Kidney tubule cell (primary cell): ENCODE data around the gene PARD3.
"Not testable (repeated sequence)": the region's sequence is repeated elsewhere in the genome, so short reads cannot be mapped to it uniquely, and the experiment has no call there.

Source experiments
- DNase-seq: peaks from one replicate; pipeline ENCODE4 v3.0.0-alpha.2; 2018; ENCODE audit warnings: low spot score

The PARD3 gene

DNA sequence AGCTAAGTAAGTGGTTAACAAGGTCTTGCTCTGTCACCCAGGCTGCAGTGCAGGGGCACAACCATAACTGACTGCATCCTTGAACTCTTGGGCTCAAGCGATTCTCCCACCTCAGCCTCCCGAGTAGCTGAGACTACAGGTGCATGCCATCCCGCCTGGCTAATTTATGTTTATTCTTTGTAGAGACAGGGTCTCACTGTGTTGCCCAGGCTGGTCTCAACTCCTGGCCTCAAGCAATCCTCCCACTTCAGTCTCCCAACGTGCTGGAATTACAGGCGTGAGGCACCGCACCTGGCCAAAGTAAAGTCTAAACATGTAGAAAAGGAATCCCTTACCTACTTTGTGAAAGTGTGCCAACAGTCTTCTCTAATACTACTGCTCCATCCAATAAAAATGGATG is 17.9 kb downstream of the PARD3 start:
- DNase-seq: no peak

DNA sequence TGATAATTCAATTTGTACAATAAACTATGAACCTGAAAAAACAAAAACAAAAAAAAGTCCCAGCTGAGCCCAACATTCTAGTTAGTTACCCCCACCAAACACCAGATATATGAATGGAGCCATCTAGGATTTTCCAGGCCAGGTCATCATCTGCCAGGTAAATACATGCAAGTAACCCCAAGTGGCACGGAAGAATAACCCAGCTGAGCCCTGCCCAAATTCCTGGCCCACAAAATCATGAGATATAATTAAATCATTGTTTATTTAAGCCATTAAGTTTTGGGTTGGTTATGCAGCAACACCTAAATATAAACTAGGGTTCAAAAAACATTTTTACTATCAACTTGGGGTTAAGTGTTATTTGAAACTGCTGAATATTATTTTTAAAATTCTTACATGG is 19.0 kb downstream of the PARD3 start:
- no peak for DNase-seq

DNA sequence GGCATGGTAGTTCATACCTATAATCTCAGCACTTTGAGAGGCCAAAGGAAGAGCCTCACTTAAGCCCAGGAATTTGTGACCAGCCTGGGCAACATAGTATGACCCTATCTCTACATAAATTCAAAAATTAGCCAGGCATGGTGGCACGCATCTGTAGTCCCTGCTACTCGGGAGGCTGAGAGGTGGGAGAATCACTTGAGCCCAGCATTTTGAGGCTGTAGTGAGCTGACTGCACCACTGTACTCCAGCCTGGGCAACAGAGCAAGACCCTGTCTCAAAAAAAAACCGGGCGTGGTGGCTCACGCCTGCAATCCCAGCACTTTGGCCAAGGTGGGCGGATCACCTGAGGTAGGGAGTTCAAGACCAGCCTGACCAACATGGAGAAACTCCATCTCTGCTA is 19.8 kb downstream of the PARD3 start:
- no peak for DNase-seq

DNA sequence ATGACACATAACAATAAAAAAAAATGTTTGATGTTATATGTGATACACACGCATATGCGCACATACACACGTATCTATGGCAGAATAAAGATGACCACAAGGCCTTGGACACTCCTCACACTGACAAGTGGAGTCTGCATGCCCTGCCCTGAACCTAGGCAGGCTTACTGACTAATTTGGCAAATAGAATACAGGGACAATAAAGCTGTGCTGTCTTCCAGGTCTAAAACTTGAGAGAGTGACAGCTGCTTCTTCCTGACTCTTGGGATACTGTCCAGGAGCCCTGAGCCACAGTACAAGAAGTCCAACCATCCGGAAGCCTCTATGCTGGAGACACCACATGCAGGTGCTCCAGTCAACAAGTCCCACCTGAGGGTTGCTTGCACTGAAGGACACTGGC is 20.3 kb downstream of the PARD3 start:
- DNase-seq: no peak

DNA sequence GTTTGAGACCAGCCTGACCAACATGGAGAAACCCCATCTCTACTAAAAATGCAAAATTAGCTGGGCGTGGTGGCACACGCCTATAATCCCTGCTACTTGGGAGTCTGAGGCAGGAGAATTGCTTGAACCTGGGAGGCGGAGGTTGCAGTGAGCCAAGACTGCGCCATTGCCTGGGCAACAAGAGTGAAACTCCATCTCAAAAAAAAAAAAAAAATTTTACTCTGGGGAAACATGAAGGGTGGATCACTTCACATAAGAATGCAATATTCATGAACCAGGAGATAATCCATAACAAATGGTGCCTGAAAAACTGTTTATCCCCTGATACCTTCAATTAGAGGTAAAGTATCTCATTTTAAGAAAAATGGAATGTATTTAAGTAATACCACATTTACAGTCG is 21.5 kb downstream of the PARD3 start:
- DNase-seq: not testable (repeated sequence)

DNA sequence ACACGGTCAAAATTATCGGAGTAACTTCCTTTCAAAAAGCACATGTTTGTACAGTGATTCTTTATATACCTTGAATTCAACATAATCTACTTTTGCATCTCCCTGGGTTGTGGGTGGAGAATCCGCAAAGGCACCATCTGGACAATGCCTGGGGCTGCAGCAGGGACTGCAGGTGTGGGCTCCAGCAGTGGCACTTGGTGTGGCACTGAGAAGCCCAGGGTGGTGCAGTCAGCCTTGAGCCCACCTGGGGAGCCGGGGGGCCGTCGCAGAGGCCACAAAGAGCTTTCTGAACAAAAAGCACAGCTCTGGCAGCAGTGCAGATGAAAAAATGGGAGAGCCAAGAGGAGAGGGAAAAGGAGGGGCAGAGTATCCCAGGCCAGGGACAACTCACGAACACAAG is 22.2 kb downstream of the PARD3 start:
- no peak for DNase-seq

DNA sequence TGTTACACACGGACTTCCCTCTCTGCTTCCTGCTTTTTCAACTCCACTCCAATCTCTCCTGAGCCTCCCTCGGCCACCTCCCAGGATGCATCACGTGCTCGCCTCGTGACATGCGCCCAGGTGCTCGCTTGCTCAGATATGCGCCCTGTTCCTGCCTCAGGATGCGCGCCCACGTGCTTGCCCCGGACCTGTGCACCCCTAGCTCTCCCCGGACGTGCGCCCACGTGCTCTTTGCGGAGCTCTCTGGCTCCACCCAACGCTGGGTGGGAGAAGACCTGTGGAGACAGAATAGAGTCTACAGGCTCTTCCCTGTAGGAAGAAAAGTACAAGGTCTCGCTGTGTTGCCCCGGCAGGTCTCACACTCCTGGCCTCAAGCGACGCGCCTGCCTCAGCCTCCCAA is 23.1 kb downstream of the PARD3 start:
- peak; percentile 65 for DNase-seq

DNA sequence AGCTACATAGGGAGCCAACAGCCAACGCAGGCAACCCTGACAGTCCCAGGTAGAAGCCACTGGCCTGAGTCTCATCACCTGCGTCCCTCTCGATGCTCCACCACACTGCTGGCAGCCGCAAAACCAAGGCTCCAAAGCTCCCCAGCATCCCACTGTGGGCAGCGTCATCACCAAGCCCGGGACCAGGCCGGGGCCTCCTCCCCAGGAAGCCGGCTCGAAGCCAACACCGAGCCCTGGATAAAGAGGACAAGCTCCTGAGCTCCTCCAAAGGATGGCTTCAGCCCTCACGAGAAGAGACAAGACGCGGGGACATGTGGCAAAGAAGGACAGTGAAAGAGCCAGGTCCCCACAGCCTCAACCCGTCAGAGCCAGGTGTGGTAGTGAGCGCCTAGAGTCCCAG is 23.9 kb downstream of the PARD3 start:
- no peak for DNase-seq

DNA sequence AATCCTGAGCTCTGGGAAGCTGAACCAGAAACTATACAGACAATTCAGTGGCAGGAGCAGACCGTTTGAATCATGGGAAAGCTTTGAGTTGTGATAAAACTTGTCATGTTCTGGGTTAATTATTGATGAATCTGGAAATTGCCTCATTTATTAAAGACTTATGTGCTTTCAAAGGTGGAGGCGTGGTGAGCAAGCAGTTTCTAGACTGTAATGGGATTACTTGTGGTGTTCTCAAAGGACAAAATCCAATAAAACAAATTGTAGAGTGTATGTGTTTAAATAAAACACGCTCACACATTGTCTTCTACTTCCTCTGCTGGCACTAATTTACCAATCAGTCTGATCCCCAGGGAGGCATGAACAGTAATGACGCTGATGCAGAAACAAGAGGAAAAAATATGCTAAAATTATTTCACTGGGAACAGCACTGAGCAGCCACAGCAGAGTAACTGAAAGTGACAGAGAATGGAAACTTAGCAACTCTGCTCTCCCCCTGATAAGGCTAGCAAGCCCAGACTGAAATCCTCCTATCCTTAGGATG is 25.1 kb downstream of the PARD3 start:
- peak; percentile 89 for DNase-seq

DNA sequence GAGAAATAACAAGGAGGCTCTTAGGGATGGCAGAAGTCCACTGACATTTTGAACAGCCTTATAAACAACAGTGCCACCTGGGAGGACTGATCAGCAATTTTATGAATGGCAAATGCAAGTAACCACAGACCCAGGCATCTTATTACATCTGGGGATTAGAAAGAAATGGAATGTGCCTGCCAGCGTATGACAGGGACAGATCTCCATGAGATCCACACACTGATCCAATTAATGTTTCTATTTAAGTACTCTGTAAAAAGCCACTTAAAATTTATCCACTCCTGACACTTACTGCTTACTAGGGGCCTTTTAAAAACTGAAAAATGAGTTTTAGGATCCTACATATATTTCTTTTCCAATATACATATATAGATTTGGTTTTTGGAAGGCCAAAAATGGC is 28.6 kb downstream of the PARD3 start:
- no peak for DNase-seq

DNA sequence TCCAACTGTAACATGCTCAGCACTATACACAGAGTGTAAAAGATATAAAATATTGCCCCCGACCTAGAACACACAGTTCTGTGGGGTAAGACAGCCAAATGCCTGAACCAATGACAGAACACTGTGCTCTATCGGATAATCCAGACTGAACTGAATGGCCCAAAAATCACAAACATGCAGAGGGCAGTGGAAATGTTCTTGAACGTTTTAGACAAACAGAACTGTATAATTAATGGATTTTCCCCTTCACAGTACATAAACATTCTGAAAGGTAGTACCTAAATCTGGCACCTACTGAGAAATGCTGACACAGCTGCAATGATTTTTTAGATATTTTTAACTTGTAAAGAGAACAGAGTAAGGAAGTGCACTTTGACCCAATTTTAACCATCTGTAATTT is 33.4 kb downstream of the PARD3 start:
- no peak for DNase-seq

DNA sequence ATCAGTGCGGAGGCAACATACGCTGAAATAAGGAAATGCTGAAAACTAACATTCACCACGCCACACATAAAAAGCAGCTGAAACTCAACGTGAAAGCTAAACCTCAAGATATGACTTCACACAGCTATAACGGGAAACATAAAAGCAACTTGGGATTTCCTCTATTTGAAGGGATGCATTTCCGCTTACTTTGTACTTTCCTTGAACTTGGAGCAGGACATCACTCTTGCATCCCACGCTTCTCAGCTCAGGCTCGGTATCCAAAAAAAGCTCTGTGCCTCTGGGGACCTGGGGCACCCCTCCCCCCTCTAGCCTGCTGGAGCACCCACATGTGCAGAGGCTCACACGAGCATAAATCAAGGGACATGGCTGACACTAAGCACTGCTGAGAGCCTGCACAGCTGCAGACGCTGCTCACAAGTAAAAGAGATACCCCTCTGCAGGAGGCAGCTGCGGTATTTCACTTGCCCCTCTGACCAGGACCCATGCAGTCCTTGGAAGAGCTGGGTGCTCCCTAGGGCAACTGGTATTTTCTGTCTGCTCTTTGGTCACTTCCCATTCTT is 34.2 kb downstream of the PARD3 start:
- DNase-seq: no peak

DNA sequence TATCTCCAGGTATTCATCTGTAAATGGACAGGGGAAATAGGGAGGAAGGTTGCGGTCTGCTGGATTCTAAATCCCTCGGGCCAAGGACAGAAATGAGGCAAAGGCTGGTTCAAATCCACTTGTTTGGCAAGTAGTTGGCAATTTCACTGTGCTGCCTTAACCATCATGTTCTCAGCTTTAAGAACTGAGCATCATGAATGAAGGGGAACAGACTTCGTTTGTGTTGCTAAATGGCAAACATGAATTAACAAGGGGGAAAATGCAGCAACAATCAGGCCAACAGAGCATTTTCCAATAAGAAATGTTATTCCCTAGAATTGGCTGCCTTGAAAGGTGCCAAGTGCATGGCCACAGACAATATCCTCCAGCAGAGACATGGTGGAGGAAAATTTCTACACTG is 36.9 kb downstream of the PARD3 start:
- DNase-seq: no peak

DNA sequence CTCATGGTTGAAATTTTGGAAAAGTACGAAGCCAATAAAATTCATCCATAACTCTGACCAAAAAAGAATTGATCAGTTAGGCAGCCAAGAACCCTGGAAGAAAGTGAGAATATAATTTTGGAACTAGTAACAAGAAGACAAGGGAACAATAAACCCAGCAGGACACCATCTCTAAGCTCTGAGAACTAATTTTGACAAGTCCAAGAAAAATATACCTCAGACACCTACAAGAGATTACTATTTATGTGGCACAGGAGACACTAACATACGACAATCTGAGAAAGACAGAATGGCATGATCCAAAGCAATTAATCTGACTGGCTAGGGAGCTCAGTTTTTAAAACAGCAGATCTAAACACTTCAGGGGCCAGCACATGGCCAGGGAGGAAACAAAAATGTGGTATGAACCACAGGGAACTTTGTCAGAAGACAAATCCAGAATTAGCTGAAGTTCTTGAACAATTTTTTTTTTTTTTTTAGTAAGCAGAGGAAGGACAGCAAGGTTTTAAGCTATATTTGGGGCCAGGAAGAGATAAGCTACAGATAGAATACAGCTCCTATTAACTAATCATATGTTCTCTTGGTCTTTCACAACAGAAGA is 38.9 kb downstream of the PARD3 start:
- DNase-seq: no peak

DNA sequence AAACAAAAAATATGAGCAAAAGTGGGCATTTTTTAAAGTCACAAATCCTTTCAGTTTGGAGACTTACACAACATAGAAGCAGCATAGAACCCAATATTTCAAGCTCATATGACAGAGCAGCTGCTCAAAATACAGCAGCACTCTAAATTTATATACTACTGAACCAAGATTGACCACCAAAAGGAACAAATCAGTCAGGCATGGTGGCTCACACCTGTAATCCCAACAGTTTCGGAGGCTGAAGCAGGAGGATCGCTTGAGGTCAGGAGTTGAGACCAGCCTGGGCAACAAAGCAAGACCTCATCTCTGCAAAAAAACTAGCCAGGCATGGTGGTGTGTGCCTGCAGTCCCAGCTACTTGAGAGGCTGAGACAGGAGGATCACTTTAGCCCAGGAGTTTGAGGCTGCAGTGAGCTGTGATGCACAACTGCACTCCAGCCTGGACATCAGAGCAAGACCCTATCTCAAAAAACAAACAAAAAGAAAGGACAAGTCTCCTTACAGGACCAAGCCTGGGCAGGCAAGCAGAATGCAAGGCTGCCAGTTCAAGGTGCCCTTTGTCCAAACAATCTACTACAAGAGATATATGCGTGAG is 40.0 kb downstream of the PARD3 start:
- no peak for DNase-seq

DNA sequence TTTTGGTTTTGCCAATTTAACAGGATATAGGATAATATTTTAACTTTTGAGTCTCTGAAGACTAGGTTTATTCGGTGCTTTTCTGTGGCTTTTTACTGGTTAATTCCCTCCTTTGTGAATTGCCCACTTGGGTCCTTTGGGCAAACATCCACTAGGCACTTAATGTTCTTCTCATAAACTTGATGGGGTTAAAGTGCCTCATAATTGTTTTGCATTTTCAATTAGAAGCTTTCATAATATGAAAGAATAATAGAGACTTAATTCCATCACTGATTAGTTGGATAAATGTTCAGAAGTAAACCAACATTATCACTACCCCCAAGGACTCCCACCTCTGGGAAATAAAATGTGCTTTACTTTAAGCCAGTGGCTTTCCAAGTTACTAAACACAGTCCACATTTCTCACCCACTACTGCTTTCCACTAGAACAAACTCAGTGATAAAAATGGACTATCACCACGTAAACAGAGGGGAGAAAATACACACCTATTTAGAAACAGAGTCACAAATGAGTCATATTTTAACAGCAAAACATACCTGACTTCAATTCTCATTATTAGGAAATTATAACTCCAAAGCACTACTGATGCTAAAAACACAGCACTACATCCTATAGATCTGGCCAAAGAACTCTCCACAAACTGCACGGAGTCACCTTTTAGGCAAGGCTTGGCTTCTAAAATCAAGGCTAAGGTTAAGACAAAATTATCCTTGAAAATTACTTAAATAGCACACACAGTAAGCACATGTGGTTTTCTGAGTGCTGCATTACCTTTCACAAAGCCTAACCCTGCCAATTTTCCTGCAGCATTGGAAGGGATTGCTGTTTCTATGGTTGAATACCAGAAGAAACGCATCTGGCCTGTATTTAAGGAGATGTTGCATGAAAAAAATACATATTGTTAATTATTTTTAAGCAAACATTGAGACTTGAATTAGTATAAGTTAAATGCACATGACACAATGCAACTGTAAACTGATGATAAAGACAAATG is 41.2 kb downstream of the PARD3 start:
- no peak for DNase-seq

DNA sequence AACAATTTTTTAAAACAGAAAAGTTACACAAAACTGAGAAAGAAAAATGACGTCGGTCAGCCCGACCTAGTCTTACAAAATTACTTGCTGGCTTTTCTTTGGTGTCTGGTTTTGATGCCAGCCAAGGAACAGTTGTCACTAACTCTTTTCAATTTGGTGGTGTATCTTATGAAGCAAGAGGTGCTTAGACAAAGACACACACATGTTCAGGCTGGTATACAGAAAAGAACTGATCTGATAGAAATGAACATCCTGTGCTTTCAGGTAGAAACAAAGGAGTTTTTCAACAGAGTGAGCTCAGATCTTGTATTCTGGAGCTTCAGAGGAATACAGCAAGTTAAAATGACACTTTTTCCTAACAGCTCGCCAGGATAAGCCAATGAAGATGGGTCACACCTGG is 43.6 kb downstream of the PARD3 start:
- no peak for DNase-seq

DNA sequence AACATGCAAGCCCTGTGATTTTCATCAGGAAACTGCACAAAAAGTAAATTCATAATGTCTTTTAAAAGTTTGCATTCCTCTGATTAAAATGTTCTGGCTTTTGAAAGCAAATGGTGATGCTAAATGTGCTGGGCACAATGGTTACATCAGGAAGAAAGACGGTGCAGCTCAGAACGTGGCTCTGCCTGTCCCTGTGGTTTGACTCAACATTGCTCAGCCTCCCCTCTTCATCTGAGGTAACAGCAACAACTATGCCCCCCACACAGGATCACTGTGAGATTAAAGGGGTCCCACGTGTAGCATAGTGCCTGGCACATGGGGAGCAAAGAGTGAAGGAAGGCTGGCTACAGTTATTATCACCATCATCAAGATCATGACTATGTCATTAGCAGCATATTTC is 44.0 kb downstream of the PARD3 start:
- DNase-seq: no peak

DNA sequence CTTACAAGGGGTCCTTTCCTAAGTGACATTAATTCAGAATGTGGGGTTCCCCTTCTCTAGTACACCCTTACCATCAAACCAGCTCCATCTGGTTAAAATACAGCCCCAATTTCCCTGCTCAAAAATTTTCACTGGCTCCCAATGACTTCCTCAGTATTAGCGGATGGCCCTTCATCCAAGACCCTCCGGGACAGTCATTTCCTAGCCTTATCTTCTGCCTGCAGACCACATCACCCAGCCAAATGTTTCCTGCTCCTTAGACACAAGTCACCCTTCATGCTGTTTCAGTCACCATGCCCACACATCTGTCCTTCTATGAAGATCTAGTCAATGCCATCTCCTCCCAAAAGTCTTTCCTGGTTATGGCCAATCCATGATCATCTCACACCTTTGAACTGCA is 45.2 kb downstream of the PARD3 start:
- no peak for DNase-seq

DNA sequence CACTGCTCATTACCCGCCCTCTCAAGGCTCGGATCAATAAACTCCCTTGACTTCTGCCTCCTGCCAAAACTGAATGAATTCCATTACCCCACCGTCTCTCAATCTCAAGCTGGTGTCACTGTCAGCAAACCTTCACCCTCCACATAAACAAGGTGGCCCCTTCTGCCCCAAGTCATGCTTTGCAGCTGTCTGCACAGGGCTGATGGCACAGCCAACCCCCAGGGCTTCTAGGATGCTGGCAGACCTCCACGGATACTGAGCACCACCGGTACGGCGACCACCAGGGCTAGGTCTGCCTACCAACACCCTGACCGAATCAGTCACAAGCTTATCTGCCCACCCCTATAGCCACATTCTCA is 46.1 kb downstream of the PARD3 start:
- DNase-seq: no peak

DNA sequence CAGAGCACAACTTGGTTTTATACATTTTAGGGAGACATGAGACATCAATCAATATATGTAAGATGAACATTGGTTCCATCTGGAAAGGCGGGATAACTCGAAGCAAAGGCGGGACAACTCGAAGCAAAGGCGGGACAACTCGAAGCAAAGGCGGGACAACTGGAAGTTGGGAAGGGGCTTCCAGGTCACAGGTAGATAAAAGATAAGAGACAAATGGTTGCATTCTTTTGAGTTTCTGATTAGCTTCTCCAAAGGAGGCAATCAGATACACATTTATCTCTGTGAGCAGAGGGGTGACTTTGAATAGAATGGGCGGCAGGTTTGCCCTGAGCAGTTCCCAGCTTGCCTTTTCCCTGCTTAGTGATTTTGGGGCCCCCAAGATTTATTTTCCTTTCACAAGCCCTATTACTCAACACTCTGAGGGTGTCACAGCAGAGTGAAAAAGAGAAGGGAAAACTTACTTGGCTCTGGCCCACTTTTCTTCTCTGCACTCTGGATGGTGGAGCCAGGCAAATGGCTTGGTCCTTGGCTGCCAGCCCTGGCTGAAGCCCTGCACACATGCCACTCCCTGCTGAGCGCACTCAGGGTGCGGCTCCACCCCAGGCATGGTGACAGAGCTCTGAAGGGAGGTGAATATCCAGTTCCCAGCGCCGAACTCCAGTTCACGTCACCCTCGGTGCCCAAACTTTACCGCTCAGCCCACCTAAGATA is 46.7 kb downstream of the PARD3 start:
- peak; percentile 51 for DNase-seq
